ENCODE data around the gene CTIF. TPM values are rescaled to one million over a fixed set of nuclear protein-coding genes. Genes with fewer than 3 reads are reported as not detected.
A peak's percentile ranks its signal among the peaks of the same experiment; 100 is the strongest.

Gene CTIF
- total and polyA plus RNA-seq, 12 donors, result 20.5 to 159 (median 57.0) TPM

DNA sequence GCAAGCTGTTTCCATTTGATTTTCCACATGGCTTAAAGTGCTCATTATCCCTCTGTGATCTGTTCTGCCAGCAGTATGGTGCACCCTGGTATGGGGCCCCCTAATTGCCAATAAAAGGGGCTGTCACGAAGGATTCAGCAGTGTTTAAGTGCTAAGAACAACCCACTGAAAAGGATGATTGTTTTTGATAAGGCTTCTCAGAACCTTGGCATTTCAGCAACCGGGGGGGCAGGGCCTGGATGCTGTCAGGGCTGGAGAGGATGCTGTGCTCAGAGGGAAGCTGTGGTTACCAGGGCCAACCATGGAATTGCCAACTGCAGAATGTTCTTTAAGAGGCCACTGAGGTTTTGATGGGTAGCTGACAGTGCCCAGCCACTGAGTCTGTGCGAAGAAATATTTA is 117.8 kb downstream of the CTIF start:
- H3K36me3 ChIP-seq (replicated peaks in 1 of 2), result no peaks in the 10 kb centered on the region
- no peak overlapping the region for H3K27ac ChIP-seq
- H3K4me3 ChIP-seq, result no peak overlapping the region
- DNase-seq, result peak in 1 of 7 donors; percentile 55
- TF ChIP-seq POLR2A (IDR thresholded peaks at IDR 0.05), result no peak
- TF ChIP-seq, protein P1, sequence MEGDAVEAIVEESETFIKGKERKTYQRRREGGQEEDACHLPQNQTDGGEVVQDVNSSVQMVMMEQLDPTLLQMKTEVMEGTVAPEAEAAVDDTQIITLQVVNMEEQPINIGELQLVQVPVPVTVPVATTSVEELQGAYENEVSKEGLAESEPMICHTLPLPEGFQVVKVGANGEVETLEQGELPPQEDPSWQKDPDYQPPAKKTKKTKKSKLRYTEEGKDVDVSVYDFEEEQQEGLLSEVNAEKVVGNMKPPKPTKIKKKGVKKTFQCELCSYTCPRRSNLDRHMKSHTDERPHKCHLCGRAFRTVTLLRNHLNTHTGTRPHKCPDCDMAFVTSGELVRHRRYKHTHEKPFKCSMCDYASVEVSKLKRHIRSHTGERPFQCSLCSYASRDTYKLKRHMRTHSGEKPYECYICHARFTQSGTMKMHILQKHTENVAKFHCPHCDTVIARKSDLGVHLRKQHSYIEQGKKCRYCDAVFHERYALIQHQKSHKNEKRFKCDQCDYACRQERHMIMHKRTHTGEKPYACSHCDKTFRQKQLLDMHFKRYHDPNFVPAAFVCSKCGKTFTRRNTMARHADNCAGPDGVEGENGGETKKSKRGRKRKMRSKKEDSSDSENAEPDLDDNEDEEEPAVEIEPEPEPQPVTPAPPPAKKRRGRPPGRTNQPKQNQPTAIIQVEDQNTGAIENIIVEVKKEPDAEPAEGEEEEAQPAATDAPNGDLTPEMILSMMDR (IDR thresholded peaks at IDR 0.05), result no peak
- intact Hi-C loops (cut with DNase I), result no loop called here
- peaks cover 6 to 16% of the 10 kb centered on the region in 2 donors for H3K4me1 ChIP-seq (replicated peaks in 1 of 2)
- H3K27me3 ChIP-seq, result no peaks in the 10 kb centered on the region
- 55 to 87% (median 70%) methylated on average over 3 of the region's 3 CpGs for WGBS, 4 donors
- H3K9me3 ChIP-seq (replicated peaks in 1 of 3), result no peaks in the 10 kb centered on the region

DNA sequence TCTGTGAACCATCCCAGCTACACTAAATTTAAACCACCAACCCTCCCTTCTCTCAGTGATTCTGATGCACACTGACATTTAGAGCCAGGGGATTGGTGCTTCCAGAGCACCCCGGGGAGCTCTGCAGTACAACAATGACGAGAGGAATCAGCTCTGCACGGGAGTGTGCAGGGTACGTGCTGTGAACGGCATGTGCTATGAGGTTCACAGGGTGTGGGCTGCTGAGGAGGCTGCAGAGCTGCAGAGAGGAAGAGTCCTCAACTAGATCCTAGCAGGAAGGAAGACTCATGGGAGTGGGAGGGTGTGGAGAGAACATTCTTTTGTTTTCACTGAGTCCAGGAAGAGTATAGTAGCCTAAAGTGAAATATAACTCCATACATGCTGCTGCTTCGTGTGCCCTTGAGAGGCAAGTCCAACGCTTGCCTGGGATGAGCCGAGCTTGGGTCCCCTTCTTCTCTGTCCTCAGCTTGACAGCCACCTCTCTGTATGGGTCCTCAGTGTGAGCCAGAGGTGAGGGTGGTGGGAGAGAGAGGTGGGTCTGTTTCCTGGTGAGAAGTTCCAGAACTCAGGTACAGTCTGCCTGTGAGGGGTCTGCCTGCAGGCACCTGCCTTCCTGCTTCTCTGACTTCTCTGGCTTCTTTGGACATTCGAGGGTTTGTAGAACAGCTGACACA is 118.8 kb downstream of the CTIF start:
- H3K27ac ChIP-seq, result peak overlapping the region in 1 of 5 donors; percentile 29
- no peak overlapping the region for H3K4me3 ChIP-seq
- intact Hi-C loops (cut with DNase I), result no loop called here
- peaks cover 6 to 26% of the 10 kb centered on the region in 2 donors for H3K4me1 ChIP-seq (replicated peaks in 1 of 2)
- peak in 1 of 7 donors; percentile 52 for DNase-seq
- H3K27me3 ChIP-seq, result no peaks in the 10 kb centered on the region
- no peaks in the 10 kb centered on the region for H3K36me3 ChIP-seq (replicated peaks in 1 of 2)
- TF ChIP-seq, protein P1 (IDR thresholded peaks at IDR 0.05), result no peak
- TF ChIP-seq POLR2A (IDR thresholded peaks at IDR 0.05), result no peak
- 65 to 77% (median 71%) methylated on average over 6 to 9 of the region's 9 CpGs for WGBS, 4 donors
- H3K9me3 ChIP-seq (replicated peaks in 1 of 3), result no peaks in the 10 kb centered on the region

DNA sequence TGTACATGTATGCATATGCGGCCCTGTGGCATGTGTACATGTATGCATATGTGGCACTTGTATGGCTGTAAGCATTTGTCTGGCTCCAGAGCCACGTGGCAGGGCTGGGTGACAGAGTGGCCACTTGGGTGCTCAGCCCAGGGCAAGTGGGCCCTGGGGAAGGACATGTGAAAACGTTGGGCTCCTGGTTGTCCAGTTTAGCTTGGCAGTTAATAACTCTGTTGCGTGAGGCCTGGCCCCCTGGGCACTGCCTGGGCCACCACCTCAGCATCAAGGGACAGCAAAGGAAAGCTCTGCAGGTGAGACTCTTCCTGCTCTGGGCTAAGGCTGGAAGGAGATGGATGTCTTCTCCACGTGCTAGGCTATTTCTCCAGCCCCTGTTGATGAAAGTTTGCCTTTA is 119.9 kb downstream of the CTIF start:
- no peak for TF ChIP-seq POLR2A (IDR thresholded peaks at IDR 0.05)
- TF ChIP-seq, protein P1 (IDR thresholded peaks at IDR 0.05), result no peak
- no peak overlapping the region for H3K27ac ChIP-seq
- intact Hi-C loops (cut with DNase I), result no loop called here
- peaks cover 6 to 27% of the 10 kb centered on the region in 2 donors for H3K4me1 ChIP-seq (replicated peaks in 1 of 2)
- no peaks in the 10 kb centered on the region for H3K36me3 ChIP-seq (replicated peaks in 1 of 2)
- peak in 1 of 7 donors; percentile 37 for DNase-seq
- no peak overlapping the region for H3K4me3 ChIP-seq
- WGBS, 4 donors, result 75 to 78% (median 78%) methylated on average over 5 of the region's 5 CpGs
- H3K9me3 ChIP-seq (replicated peaks in 1 of 3), result no peaks in the 10 kb centered on the region
- H3K27me3 ChIP-seq, result no peaks in the 10 kb centered on the region

DNA sequence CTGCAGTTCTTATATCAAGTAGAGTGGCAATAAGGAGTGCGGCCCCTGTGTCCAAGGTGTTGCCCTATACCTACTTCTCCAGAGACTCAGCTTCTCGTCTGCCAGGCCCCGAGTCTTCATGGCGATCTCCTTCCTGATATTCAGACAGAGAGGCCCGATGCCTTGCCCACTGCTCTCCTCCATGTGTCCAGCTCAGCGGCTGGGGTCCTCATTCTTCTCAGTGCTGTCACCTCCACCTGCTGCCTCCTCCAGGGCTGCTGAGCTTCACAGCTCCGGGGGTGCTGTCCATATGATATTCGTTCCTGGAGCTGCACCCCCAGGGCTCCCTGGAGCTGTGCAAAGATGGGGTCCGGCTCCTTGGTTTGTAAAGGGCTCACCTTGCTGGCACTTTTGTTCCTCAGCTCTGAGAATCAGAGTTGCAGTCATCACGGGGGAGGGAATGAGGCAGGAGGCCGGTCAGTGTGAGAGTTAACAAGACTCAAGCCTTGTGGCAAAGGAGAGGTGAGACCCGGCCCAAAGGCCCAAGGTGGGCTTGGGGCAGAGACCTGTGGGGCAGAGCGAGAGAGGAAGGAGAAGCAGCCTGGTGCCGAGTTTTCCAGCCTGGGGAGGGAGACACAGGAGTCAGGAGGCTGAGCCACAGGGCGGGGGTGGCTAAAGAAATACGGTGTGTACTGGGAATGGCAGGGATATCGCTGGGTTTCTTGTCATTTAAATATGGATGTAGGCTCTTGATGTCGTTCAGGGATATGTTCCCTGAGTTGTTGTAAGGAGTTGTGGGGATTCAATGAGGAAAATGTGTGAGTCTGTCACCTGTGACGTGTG is 120.6 kb downstream of the CTIF start:
- intact Hi-C loops (cut with DNase I), result loop anchor here (5.0 to 10.0 kb wide), 2 partner anchors 115 to 182 kb away; no protein-coding TSS in a partner anchor
- peaks cover 6 to 27% of the 10 kb centered on the region in 2 donors for H3K4me1 ChIP-seq (replicated peaks in 1 of 2)

More for the DNA sequence above, 120.6 kb downstream of the CTIF start:
- no peak for TF ChIP-seq POLR2A (IDR thresholded peaks at IDR 0.05)
- TF ChIP-seq, protein P1 (IDR thresholded peaks at IDR 0.05), result no peak
- peak in 2 of 7 donors; percentile 19 to 41 for DNase-seq
- Histone ChIP-seq H3K36me3 (replicated peaks in 1 of 2) (no peaks in the 10 kb centered on the region), H3K27ac (no peak overlapping the region), H3K27me3 (no peaks in the 10 kb centered on the region), H3K4me3 (no peak overlapping the region), H3K9me3 (replicated peaks in 1 of 3) (no peaks in the 10 kb centered on the region)
- 93 to 99% (median 95%) methylated on average over 16 to 19 of the region's 19 CpGs for WGBS, 4 donors
